Measurements from ENCODE around the gene YAF2.

The YAF2 gene, protein sequence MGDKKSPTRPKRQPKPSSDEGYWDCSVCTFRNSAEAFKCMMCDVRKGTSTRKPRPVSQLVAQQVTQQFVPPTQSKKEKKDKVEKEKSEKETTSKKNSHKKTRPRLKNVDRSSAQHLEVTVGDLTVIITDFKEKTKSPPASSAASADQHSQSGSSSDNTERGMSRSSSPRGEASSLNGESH

DNA sequence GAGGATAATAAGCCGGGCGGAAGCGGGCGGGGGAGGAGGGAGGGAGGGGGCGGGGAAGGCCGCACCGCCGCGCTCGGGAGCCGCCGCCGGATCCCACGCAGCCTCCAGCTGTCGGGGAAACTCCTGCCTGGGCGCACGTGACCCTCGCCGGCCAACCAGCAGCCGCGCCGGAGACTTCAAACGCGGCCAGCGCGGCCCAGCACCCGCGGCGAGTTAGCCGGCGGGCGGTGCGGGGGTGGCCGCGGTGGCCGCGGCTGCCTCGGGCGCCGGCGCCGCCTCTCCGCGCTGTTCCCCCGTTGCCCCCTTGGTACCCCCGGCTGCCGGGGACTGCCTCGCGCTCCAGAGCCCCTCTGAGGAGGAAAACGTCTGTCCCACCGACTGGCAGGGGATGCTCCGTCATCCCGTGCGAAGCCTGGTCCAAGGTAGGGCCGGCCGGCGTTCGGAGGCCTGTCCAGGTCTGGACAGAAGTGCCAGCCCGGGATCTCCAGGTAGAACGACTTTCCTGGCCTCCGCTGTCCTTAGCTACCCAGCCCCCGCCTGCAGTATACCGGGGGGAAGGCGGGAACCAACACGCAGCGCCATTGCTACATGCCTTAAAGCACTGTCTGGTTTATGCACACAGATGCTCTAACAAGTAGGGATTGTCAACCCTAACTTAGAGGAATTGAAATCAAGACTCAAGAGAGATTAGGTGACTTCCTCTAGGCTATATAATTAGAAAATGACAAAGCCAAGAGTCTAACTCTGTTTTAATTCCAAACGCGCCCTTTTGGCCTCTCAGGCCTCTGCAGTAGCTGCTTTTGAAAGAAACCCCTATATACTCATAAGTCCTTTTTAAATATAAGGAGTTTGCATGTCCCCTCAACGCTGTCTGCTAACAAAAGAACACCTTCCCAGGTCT lies at the start of gene YAF2:
Gene YAF2 (minus strand): TSS at position 9 of the 901 bp plus-strand sequence. CDS start 68 bp downstream, outside the sequence.
- DNase-seq: peak; percentile 69

DNA sequence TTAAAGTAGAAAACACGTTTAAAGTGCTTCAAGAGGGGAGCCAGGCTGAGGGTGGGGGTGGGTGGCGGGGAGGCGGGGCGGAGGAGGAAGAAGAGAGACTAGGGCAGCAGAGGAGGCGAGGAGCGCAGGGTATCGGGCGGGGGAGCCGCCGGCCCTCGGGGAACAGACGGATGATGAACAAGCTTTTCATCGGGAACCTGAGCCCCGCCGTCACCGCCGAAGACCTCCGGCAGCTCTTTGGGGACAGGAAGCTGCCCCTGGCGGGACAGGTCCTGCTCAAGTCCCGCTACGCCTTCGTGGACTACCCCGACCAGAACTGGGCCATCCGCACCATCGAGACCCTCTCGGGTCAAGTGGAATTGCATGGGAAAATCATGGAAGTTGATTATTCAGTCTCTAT lies 48.7 kb upstream of the YAF2 start:
- DNase-seq: no peak

DNA sequence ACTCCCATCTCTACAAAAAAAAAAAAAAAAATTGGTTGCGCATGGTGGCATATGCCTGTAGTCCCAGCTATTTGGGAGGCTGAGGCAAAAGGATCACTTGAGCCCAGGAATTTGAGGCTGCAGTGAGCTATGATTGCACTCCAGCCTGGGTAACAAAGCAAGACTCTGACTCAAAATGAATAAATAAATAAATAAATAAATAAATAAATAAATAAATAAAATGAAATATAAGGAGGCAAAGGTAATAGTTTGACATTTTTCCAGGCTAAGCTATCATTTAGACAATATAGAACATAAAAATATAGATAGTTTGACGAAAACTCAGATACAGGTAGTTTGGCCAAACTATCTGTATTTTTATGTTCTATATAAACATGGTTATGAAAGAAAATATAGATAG lies 47.4 kb upstream of the YAF2 start:
- no peak for DNase-seq

DNA sequence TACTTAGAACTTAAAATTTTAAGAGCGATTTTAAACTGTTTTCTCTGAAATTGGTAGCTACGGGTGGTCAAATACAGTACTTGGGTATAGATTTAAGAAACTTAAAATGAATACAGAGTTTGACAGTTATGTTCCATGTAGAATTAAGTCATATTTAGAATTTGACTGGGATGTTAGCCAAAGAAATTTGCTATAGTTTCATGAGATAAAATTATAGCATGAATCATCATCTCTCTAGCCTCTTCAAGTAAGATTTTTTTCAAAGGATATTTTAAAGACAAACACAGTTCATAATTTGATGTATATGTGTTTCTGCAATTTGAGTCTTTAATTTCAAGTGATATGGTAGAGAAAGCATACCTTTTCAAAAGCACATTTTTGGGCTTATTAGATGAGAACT lies 46.8 kb upstream of the YAF2 start:
- DNase-seq: no peak

DNA sequence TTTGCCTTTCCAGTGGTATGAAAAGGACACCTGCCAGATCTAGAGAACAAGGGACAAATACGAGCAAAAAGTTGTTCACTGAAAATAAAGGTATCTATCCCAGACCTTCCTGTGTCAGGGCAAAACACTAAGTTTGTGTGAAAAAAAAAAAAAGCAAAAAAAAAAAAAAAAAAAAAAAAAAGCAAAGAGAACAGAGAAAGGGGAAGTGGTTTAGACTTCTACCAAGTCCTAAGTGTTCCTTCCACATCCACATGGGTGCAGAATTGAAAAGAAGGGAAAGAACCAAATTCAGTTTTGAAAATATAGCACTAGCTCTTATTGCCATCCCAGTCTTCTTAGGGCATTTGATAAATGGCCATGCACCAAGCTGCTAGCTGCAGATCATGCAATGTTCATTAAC lies 46.1 kb upstream of the YAF2 start:
- DNase-seq: no peak

DNA sequence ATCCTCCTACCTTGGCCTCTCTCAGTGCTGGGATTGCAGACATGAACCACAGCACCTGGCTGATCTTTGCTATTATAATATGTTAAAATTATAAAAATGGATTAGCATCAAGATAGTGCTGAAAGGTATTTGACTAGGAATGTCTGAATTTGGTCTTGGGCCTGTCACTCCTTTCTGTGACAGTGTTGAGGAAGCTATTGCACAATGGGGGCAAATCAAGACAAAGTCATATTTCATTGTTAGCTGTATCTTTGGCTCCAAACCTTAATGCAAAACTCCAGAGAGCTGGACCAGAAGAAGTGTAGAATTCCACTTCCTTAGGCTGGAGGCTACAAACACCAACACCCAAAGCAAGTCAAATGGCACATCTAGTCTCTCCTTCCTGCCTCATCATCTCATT lies 45.7 kb upstream of the YAF2 start:
- DNase-seq: no peak

DNA sequence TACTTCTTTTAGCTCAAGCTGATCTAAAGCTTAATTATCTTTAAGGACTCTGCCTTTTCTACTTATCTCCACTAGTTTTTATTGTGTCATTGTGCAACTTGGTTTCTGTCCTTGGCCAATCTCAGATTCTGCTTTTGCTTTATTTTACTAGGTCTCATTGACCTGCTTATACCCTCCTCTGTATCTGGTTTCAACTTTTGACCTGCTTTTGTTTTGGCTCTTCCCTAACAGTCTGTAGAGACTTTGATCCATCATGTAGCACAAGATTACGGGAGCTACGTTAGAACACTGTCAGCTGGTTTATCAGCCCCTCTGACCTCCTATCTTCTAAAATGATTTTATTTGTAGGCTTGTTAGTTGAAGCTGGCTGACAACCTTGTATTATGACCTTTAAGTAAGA lies 44.2 kb upstream of the YAF2 start:
- no peak for DNase-seq

DNA sequence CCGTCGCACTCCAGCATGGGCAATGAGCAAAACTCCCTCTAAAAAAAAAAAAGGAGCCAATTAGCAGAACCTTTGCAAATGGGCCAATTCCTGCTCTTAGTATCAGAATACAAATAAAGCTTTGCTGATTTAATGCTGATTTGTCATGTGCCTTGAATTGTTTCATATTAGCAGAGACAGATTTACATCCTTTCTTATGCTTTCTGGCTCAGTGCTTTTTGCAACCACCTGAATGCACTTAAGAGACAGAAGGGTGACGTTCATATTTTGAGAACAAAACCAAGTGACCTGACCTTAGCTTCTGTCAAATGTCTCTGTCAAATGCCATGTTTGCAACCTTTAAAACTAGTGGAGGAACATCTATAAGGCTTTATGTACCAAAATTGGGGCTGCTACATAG lies 43.8 kb upstream of the YAF2 start:
- no peak for DNase-seq

DNA sequence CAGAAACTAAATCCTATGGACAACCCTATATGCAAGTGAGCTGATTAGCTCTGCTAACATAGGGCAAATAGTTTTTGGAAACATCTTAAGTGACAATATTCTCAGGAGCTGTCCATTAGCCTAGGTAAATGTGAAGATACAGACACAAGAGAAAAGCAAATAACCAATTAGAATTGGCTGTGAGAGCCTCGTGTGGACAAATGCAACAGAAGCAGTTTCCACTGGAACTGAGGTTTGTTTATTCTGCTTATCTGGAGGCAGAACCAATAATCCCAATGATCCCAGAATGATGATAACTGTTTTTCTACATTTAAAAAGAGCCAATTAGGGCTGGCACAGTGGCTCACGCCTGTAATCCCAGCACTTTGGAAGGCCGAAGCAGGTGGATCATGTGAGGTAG lies 43.2 kb upstream of the YAF2 start:
- DNase-seq: no peak

DNA sequence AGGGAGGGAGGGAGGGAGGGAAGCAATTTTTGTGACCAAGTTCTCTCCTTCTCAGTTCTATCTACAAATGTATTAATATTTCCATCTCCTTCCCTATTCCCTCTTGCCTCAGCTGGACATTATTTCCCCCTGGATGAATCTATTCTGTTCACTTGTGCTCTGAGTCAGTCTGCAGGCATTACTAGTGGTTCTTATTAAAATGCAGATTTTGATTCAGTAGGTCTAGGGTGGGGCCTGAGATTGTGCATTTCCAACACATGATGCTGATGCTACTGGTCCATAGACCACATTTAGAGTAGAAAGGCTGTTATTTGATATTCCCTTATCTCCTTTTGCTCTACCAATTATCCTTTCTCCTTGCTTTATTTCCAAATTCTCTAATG lies 40.1 kb upstream of the YAF2 start:
- no peak for DNase-seq

DNA sequence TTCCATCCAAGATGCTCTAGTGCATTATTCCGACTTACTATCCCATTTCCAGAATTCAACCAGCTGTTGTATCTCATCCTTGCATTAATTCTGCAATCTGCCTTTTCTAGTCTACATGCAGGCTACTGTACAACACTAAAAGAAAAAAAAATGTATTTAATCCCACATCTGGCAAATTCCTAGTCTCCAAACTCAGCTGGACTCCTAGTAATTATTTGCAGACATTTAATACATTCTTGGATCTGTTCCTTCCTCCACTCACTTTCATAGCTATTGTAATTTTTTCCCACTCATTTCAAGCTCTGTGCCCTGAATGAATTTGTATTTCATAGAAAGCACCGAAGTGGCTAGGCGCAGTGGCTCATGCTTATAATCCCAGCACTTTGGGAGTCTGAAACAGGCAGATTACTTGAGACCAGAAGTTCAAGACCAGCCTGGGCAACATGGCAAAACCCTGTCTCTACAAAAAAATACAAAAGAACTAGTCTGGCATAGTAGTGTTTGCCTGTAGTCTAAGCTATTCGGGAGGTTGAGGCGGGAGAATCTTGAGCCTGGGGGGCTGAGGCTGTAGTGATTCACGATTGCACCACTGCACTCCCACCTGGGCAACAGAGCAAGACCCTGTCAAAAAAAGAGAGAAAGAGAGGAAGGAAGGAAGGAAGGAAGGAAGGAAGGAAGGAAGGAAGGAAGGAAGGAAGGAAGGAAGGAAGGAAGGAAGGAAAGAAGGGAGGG lies 39.5 kb upstream of the YAF2 start:
- no peak for DNase-seq

DNA sequence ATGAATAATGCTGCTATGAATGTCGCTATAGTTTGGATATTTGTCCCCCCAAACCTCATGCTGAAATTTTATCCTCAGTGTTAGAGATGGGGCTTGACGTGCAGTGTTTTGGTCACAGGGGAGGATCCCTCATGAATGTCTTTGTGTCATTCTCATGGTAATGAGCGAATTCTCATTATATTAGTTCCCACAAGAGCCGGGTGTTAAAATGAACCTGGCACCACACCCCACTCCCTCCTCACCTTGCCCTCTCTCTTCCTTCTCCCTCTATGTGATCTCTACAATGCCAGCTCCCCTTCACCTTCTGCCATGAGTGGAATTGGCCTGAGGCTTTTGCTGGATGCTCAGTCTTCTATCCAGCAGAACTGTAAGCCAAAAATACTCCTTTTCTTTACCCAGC lies 37.5 kb upstream of the YAF2 start:
- no peak for DNase-seq

DNA sequence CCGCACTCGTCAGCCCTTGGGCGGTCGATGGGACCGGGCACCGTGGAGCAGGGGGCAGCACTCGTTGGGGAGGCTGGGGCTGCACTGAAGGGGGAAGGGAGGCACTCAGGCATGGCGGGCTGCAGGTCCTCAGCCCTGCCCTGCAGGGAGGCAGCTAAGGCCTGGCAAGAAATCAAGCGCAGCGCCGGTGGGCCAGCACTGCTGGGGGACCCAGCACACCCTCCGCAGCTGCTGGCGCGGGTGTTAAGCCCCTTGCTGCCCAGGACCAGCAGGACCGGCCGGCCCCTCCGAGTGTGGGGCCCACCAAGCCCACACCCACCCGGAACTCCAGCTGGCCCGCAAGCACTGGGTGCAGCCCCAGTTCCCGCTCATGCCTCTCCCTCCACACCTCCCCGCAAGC lies 35.7 kb upstream of the YAF2 start:
- no peak for DNase-seq

DNA sequence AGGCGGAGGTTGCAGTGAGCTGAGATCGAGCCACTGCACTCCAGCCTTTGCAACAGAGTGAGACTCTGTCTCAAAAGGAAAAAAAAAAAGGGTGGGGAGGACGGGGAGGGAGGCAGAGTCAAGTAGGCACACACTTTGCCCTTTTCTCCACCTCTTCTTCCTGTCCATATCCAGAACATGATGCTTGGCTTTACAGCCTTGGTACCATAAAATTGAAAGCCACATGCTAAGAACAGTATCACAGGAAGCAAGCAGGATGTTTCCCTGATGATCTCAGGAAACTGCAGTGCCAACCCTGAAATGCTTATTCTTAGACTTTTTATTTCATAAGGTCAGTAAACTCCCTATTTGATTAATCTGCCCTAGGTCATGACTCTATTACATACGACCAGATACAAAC lies 32.5 kb upstream of the YAF2 start:
- no peak for DNase-seq

DNA sequence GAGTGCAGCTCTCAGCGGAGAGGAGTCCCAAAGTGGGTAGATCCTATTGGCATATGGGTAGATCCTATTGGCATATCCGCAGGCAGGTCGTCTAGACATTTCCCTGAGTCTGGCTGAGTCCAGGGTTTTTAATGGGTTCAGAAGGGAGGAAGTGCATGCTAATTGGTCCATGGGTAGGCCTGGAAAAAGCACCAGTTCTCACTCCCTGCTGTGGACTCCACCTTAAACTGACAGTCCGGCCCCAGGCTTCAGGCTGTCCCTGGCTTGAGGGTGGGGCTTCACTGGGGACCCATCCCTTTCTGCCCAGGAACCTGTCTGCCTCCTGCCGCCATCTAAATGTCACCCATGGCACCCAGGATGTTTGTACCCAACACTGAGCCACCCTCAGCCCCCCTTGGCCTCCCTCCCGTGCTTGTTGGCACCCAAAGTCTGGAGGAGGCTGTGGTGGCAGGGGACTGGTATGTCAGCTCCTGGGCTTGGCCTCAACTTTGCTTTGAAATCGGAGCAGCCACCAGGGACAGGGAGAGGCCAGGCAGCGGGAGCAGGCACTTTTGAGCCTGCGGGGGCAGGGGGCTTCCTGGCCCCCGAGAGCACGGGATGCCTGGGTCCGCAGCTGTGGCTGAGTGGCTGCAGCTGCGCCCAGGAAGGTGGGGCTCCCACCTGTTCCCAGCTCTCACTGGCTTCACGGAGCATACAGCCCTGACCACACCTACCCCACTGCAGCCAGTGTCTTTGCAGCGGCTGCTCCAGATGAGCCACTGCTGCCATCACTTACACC lies 29.6 kb upstream of the YAF2 start:
- DNase-seq: no peak

DNA sequence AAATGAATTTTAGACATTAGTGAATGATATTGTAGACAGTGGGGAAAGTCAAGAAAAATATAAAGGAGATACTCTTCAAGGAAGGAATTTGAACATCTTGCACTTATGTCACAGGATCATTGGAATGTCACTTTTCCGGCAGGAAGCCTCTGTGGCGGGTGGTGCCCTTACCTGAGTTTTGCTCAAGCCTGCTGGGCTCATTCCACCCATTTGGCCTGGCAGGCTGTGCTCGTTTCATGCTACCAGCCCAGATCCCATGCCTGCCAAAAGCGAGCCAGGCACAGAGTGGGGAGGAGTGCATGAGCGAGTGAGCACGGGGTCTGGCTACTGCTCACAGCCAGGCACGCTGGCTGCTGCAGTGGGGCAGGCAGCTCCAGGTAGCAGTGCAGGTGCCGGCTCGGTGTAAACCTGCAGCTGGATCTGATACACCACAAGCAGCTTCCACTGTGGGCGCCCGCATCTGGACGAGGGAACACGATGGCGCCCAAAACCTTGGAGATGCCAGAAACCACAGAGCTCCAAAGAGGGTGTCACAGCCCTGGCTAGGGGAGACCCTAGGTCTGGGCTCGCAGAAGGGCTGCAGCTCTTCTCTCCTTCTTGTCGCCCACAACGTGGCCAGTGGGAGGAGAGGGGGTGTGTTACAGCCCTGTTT lies 28.7 kb upstream of the YAF2 start:
- DNase-seq: no peak

DNA sequence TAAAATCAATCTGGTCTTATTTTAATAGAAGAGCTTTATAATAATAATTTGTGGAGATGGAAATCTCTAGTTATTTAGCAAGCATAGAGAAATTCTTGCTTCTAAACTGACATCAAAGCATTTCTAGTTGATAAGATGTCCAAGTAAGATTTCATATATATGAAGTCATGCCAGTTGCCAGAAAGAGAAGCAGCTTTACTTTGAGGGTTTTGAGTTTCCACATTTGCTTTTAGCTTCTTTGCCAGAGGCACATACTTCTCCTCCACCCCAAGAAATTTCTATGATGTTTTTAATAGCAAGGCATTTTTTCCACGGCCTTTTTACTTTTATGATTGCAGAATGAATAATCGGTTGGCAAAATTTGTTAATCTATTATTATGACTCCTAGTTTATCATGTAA lies 24.2 kb upstream of the YAF2 start:
- DNase-seq: no peak

DNA sequence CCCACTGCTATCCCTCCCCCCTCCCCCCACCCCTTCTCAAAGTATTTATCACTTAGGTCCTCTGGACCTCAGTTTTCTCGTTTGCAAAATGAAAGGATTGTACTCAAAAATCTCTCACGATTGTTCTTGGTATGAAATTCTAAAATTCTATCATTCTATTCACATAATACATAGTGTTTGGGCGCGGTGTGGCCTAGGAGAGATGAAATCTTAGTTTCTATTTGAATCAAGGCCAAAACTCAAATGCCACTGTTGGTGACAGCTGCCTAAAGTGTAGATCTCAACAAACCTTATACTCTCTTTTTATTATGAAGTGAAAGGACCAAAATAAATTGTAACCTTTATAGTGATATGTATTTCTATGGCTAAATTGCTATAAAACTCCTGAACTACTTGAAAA lies 23.7 kb upstream of the YAF2 start:
- no peak for DNase-seq

DNA sequence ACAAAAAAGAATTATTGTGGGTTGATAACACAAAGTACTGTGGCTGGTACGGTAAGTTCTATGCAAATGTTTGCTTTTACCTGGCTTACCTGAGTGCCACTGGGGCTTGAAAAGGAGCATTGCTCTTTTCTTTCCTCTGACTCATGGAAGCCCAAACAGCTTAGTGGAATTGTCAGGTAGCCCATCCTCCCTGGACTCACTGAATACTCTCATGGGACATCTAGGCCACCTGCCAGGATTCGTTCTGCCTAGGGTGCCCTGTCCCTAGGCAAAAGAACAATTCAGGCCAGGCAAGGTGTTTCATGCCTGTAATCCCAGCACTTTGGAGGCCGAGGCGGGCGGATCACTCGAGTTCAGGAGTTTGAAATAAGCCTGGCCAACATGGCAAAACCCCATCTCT lies 22.5 kb upstream of the YAF2 start:
- DNase-seq: no peak

DNA sequence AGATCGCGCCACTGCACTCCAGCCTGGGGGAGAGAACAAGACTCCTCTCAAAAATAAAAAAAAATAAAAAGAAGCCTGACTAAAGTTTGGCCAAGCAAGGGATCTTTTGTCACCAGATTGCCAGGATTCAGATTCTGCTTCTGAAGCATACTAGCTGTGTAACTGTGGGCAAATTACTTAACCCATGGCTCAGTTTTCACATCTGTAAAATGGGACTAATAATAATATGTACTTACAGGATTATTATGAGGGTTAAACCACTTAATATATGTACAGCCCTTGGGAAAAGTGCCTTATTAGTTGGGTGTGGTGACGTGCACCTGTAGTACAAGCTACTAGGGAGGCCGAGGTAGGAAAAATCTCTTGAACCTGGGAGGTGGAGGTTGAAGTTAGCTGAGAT lies 21.7 kb upstream of the YAF2 start:
- no peak for DNase-seq

DNA sequence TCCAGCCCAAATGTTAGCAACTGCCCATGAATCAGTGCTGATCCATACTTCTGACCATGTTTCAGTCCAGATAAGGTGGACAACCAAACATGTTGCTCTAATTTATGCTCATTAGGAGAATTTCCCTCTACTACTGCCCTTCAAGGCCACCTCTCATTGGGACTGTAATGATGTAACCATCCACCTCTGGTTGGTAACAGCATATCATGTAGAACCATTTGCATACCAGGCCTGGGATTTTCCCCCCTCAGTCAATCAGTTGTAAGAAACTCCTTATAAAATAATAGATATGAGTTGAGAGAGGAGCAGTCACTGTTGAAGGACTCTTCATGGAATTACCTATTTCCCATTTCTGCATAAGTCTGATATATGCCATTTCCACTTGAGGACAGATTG lies 17.8 kb upstream of the YAF2 start:
- DNase-seq: no peak

DNA sequence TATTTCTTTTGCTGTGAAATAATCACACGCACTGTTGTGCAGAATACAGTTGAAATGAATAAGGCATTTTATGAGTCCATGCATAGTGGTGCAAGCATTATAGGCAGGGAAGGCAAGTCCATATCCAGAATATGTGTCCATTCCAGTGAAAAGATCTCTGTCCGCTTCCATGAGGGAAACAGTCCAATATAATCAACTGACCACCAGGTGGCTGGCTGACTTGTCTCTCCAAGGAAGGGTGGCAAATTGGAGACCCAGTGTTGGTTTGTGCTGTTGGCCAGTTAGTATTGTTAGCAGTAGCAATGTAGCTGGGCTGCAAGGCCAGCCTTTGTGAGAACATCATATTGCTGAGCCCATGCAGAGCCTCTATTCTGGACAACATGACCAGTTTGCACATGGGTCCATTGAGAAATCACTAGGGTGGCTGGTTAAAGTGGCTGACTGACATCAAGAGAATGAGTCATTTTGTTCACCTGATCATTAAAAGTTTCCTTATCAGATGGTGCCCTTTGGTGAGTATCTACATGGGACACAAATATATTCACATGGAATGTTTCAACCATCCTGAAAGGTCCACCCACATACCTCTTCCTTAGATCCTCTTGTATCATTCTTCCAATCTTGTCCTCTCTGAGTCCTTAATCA lies 17.3 kb upstream of the YAF2 start:
- no peak for DNase-seq
